ENCODE measurements around the gene SPATA31C2.

SPATA31C2 gene

DNA sequence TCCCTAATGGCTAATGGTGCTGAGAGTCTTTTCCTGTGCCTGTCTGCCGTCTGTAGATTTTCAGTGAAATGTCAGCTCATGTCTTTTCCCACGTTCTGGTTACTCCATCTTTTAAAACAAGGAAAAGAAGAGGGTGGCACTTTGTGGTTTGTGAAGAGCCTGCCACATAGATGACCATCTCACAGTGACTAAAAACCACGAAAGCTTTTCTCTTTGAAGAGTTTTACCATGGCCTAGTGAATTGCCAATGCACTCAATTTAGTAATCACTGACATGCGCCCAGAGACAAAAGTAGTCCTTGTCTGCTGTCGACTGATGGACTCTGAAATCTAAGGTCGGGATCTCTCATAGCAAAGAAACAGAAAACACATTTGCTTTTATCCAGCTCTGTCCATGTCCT lies 50.4 kb downstream of the SPATA31C2 start:
- no peak for DNase-seq (ENCODE audit: low read depth)
- no peak overlapping the region for H3K4me3 ChIP-seq (ENCODE audit: control insufficient read depth, low read depth, low read length)
- TF ChIP-seq, protein P1, sequence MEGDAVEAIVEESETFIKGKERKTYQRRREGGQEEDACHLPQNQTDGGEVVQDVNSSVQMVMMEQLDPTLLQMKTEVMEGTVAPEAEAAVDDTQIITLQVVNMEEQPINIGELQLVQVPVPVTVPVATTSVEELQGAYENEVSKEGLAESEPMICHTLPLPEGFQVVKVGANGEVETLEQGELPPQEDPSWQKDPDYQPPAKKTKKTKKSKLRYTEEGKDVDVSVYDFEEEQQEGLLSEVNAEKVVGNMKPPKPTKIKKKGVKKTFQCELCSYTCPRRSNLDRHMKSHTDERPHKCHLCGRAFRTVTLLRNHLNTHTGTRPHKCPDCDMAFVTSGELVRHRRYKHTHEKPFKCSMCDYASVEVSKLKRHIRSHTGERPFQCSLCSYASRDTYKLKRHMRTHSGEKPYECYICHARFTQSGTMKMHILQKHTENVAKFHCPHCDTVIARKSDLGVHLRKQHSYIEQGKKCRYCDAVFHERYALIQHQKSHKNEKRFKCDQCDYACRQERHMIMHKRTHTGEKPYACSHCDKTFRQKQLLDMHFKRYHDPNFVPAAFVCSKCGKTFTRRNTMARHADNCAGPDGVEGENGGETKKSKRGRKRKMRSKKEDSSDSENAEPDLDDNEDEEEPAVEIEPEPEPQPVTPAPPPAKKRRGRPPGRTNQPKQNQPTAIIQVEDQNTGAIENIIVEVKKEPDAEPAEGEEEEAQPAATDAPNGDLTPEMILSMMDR (IDR thresholded peaks at IDR 0.05; ENCODE audit: control insufficient read depth, insufficient read depth, low read depth, low read length, missing control alignments) = no peak

DNA sequence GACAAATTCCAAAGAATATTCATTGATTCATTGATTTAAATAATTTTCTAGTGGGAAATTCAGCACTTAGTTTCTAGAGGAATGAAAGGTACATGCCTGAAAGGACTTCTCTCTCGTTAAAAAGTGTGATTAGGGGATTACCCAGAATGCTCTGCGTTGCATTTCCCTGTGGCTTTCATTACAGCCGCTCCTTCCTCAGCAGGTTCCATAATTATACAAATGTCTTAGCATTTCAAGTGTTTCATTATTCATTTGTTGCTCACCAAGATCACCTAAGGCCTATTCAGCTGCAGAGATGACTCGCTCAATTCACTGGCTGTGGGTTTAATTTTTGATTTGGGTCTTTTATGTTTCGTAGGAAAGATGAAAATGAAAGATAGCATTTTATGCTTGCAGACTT lies 52.8 kb downstream of the SPATA31C2 start:
- TF ChIP-seq, protein P1 (IDR thresholded peaks at IDR 0.05; ENCODE audit: control insufficient read depth, insufficient read depth, low read depth, low read length, missing control alignments) = no peak
- DNase-seq (ENCODE audit: low read depth) = no peak
- H3K4me3 ChIP-seq (ENCODE audit: control insufficient read depth, low read depth, low read length) = no peak overlapping the region

DNA sequence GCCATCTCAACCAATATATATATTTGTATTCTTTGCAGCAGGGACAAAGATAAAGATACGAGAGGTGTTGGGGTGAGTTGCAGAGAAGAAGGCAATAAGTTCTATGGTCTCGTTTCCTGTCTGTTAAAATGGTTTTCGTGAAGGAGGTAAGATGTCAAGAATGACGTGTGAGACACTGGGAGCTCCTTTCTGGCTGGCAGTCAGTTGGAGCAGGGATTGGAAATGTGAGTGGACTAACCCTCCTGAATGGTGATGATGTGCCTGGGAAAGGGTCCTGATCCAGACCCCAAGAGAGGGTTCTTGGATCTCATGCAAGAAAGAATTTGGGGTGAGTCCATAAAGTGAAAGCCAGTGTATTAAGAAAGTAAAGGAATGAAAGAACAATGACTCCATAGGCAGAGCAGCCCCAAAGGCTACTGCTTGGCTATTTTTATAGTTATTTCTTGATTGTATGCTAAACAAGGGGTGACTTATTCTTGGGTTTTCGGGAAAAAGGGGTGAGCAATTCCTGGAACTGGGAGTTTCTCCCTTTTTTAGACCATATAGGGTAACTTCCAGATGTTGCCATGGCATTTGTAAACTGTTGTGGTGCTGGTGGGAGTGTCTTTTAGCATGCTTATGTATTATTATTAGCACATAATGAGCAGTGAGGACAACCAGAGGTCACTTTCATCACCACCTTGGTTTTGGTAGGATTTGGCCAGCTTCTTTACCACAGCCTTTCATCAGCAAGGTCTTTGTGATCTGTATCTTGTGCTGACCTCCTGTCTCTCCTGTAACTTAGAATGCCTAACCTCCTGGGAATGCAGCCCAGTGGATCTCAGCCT lies 53.7 kb downstream of the SPATA31C2 start:
- TF ChIP-seq, protein P1 (IDR thresholded peaks at IDR 0.05; ENCODE audit: control insufficient read depth, insufficient read depth, low read depth, low read length, missing control alignments) = no peak
- no peak for DNase-seq (ENCODE audit: low read depth)
- H3K4me3 ChIP-seq (ENCODE audit: control insufficient read depth, low read depth, low read length) = no peak overlapping the region
